ENCODE results near the gene TSPAN1. TPM values are rescaled to one million over a fixed set of nuclear protein-coding genes. Genes with fewer than 3 reads are reported as not detected.

The TSPAN1 gene
- total and polyA plus RNA-seq, 12 donors, result 0.39 to 44.6 (median 7.6) TPM

DNA sequence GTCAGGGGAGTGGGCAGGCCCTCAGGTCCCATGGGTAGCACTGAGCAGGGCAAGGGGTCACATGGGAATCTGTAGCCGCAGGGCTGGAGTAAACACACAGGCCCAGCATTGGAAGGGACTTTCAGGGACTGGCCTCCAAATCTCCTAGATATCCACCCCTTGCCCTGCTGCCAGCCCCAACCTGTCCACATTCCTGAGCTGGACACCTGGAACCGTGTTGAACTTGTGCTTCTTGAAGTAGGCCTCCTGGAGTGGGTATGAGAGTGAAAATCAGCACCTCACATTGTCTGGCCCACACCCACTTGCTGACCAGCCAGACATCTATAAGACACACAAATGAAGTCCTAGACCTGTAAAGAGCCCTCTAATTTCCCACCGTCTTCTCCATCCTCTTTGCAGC is 15.7 kb downstream of the TSPAN1 start:
- peaks cover 0 to 48% of the 10 kb centered on the region in 2 donors for H3K36me3 ChIP-seq (replicated peaks in 1 of 2)

DNA sequence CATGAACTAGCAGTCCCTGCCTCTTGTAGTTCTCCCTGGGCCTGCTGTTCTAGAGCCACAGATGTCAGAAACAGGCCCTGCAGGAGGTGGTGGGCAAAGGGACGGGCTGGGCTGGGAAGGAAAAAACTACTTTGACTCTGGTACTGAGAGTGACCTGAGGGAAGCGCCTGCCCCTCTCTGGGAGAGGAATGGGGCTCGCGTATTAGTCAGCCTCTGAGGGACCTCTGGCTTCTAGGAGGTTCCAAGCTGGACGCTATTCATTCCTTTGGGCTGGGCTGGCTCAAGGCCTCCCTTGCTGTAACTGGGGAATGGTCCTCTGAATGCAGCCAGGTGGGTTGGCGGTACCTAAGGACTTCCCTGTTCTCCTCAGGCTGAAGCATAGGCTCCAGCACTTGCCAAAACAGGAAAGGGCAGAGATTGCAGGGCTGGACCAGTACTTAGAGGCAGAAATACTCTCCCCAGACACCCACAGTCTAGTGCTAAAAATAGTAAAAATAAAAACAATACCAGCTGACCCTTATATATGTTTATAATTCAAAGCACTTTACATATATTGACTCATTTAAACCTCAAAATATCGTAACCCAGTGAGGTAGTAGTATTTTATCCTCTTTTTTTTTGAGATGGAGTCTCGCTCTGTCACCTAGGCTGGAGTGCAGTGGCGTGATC is 16.3 kb downstream of the TSPAN1 start:
- DNase-seq, result no peak
- Histone ChIP-seq H3K4me3 (no peak overlapping the region), H3K27ac (no peak overlapping the region), H3K36me3 (replicated peaks in 1 of 2) (peaks cover 0 to 48% of the 10 kb centered on the region in 2 donors), H3K9me3 (replicated peaks in 1 of 3) (no peaks in the 10 kb centered on the region), H3K27me3 (no peaks in the 10 kb centered on the region), H3K4me1 (replicated peaks in 1 of 2) (peaks cover 0 to 11% of the 10 kb centered on the region in 2 donors)
- no peak for TF ChIP-seq POLR2A (IDR thresholded peaks at IDR 0.05)
- TF ChIP-seq, protein P1, sequence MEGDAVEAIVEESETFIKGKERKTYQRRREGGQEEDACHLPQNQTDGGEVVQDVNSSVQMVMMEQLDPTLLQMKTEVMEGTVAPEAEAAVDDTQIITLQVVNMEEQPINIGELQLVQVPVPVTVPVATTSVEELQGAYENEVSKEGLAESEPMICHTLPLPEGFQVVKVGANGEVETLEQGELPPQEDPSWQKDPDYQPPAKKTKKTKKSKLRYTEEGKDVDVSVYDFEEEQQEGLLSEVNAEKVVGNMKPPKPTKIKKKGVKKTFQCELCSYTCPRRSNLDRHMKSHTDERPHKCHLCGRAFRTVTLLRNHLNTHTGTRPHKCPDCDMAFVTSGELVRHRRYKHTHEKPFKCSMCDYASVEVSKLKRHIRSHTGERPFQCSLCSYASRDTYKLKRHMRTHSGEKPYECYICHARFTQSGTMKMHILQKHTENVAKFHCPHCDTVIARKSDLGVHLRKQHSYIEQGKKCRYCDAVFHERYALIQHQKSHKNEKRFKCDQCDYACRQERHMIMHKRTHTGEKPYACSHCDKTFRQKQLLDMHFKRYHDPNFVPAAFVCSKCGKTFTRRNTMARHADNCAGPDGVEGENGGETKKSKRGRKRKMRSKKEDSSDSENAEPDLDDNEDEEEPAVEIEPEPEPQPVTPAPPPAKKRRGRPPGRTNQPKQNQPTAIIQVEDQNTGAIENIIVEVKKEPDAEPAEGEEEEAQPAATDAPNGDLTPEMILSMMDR (IDR thresholded peaks at IDR 0.05), result no peak
- 89 to 95% (median 92%) methylated on average over 9 of the region's 9 CpGs for WGBS, 4 donors
- intact Hi-C loops (cut with DNase I), result no loop called here

More for the DNA sequence above, 15.7 kb downstream of the TSPAN1 start:
- no peak for DNase-seq
- H3K9me3 ChIP-seq (replicated peaks in 1 of 3), result no peaks in the 10 kb centered on the region
- H3K4me3 ChIP-seq, result no peak overlapping the region
- intact Hi-C loops (cut with DNase I), result no loop called here
- no peak for TF ChIP-seq POLR2A (IDR thresholded peaks at IDR 0.05)
- TF ChIP-seq, protein P1 (IDR thresholded peaks at IDR 0.05), result no peak
- no peak overlapping the region for H3K27ac ChIP-seq
- WGBS, 4 donors, result 82 to 97% (median 93%) methylated on average over 2 to 3 of the region's 3 CpGs
- peaks cover 0 to 11% of the 10 kb centered on the region in 2 donors for H3K4me1 ChIP-seq (replicated peaks in 1 of 2)
- H3K27me3 ChIP-seq, result no peaks in the 10 kb centered on the region

DNA sequence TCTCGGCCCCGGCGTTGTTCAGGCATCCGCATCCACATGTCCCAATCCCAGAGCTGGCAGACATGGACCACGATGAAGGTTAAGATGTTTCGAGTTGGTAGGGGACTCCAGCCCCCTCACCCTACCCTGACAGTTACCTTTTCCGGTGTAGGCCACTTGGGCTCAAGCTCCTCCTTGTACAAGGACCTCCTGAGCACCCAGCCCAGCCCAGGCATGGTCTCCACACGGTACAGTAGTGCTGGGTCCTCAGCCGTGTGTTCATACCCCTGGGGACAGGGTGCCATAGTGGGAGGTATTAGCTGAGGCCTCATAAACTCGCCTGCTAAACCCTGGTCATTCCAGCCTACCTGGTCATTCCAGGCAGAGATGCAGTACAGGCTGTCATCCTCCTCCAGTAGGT is 17.3 kb downstream of the TSPAN1 start:
- intact Hi-C loops (cut with DNase I), result no loop called here
- Histone ChIP-seq H3K36me3 (replicated peaks in 1 of 2) (peaks cover 0 to 54% of the 10 kb centered on the region in 2 donors), H3K4me3 (no peak overlapping the region), H3K27me3 (no peaks in the 10 kb centered on the region), H3K9me3 (replicated peaks in 1 of 3) (no peaks in the 10 kb centered on the region), H3K4me1 (replicated peaks in 1 of 2) (peaks cover under 1 to 18% of the 10 kb centered on the region in 2 donors), H3K27ac (no peak overlapping the region)
- DNase-seq, result no peak
- TF ChIP-seq, protein P1 (IDR thresholded peaks at IDR 0.05), result no peak
- no peak for TF ChIP-seq POLR2A (IDR thresholded peaks at IDR 0.05)
- WGBS, 4 donors, result 94 to 100% (median 95%) methylated on average over 1 to 10 of the region's 10 CpGs

DNA sequence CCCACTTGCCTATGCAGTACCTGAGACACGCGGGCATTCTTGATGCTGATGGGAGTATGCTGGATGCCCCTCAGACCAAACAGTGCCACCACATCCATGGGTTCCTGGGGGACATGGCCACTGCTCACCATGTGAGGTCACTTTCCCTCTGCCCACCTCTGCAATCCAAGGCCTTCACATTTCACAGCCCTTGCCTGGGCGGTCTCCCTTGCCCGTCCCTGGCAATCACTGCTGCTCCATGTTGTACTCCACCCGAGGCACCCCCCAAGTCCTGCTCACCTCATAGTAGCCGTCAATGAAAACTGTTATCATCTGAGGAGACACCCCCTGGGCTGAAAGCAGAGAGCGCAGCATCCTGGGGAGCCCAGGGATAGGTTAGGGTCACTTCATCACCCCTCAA is 18.4 kb downstream of the TSPAN1 start:
- Histone ChIP-seq H3K9me3 (replicated peaks in 1 of 3) (no peaks in the 10 kb centered on the region), H3K27me3 (no peaks in the 10 kb centered on the region), H3K4me3 (no peak overlapping the region), H3K4me1 (replicated peaks in 1 of 2) (peaks cover 9 to 27% of the 10 kb centered on the region in 2 donors), H3K36me3 (replicated peaks in 1 of 2) (peaks cover 0 to 49% of the 10 kb centered on the region in 2 donors), H3K27ac (no peak overlapping the region)
- TF ChIP-seq POLR2A (IDR thresholded peaks at IDR 0.05), result no peak
- intact Hi-C loops (cut with DNase I), result no loop called here
- 91 to 97% (median 96%) methylated on average over 4 to 7 of the region's 7 CpGs for WGBS, 4 donors
- DNase-seq, result peak in 1 of 7 donors; percentile 10

Data from adrenal gland (tissue), 12 donors.